HG02870 (cell line): ENCODE results near the gene SS18L1.

Source experiments
- ATAC-seq: cut with Tn5 transposase; IDR thresholded peaks from one replicate; pipeline ENCODE4 v1.9.1; 2021; ENCODE audit warnings: mild to moderate bottlenecking, moderate library complexity; ENCODE audit not compliant: unreplicated experiment

The SS18L1 gene

DNA sequence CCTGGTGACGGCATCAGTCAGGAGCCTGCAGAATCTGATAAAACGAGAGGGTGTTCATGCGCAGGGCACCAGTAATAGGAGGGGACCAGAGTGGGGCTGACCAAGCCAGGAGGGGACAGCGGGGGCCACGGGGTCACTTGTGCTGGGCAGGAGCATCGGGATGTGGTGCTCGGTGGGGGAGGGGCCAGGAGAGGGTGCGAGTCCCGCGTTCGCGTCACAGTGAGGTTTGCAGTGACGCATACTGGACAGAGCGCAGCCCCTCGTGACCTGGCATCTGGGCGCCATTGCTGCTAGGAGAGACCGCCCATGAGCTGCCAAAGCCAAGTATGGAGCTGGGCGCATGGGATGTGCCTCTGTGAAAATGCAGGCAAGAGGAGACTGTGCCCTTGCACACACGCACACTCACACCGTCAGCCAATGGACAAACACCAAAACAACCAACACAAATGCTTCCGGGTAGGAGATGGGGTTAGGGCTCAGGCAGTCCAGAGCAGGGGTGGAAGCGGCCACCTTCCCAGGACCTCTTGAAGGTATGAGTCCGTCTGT is 25.4 kb downstream of the SS18L1 start:
- ATAC-seq = no peak

DNA sequence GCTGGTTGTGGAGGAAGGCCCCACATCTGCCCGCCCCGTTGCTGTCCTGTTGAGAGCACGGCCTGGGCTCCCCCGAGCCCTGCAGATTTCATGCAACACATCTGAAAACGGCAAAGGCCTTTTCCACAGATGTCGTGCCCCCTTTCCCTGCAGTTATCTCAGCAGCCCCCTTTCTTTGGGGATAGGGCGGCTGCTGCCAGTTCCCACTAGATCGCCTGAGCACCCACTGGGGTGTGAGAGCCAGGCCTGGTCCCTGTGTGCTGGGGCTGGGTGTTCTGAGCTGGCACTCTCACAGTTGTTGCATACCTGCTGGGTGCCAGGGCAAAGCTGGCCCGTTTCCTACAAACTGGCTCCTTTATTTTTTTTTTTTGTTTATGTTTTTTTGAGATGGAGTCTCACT is 27.0 kb downstream of the SS18L1 start:
- no peak for ATAC-seq

DNA sequence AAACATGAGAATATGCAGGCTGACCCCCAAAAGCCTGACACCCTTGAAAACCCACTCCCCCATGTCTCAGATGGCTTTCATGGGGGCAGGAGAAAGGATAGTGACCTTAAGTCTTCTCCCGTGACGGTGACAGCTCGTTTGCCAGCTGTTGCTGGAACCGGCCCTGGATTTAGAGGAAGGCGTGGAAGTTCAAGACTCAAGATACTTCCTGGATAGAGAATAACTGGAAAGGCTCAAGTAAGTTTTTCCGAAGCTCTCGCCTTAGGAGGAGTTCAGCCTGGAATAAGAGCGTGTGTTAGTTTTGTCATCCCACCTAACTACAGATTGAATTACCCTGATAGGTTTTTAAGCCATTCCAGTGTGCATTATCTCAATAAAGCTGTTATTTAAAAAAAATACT is 27.7 kb downstream of the SS18L1 start:
- no peak for ATAC-seq

DNA sequence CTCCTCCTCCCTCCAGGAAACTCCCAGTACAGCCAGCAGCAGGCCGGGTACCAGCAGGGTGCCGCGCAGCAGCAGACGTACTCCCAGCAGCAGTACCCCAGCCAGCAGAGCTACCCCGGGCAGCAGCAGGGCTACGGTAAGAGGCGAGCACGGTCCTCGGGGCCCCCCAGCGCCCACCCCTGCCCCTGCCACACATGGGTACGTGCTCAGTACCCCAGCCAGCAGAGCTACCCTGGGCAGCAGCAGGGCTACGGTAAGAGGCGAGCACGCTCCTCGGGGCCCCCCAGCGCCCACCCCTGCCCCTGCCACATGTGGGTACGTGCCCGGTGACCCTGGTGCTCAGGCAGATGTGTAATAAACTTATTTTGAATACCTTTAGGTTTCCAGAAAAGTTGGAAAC is 29.1 kb downstream of the SS18L1 start:
- ATAC-seq = no peak

DNA sequence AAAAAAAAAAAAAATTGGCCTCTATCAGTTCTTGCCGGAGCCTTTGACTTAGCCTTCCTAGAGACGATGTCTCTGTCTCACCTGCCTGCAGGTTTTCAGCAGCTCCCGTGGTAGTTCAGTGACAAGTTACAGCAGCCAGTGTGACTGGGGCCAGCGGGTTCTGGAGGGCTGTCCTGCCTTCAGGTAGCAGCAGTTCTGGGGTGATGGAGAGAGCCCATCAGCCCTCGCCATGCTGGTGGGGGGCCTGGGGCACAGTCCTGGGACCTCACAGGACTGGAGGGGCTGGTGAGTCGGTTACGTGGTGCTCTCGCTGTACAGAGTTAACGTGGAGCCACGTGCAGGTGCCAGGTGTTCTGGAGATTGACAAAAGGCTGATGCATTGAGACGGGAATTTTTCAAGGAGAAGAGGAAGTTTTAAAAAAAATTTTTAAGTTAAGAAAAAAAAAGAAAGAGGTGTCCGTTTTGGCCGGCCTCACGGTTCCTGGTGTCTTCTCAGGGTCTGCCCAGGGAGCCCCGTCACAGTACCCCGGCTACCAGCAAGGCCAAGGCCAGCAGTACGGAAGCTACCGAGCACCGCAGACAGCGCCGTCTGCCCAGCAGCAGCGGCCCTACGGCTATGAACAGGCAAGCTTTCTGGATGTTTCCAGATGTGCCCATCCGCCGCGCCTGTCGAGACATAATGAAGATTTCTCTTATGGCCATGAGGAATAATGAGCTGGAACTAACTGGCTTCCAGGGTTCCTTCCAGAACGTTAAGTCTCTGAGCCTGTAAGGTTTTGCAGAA is 30.6 kb downstream of the SS18L1 start:
- no peak for ATAC-seq

DNA sequence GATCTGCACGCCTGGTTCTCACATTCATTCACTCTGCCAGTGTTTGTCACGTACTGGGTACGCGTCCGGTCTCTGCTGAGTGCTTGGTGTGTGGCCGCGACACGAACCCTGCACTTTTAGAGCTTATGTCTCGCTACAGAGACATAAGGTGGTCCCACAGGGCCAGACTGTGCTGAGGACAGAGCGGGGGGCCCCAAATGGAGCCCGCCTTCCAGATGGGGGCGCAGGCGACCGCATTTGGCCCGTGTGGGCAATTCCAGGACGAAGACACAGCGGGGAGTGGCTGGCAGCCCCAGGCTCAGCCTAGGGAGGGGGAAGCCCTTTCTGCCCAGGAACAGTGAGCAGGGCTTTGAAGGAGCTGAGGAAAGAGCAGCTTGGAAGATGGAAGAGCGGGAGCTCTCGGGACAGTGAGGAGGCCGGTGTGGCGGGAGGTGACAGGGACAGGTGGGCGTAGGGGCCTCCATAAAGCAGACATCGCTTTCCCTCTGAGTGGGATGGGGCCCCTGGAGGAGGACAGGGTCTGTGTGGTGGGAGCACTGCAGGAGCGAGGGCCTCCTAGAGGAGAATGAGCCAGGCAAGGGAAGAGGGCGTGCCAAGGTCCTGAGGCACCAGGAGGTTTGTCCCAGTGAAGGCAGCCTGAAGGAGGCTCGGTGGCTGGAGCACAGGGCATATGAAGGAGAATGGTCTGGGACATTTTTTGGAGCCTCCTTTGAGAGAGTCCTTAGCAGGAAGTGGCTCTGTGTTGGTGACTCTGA is 31.5 kb downstream of the SS18L1 start:
- no peak for ATAC-seq

DNA sequence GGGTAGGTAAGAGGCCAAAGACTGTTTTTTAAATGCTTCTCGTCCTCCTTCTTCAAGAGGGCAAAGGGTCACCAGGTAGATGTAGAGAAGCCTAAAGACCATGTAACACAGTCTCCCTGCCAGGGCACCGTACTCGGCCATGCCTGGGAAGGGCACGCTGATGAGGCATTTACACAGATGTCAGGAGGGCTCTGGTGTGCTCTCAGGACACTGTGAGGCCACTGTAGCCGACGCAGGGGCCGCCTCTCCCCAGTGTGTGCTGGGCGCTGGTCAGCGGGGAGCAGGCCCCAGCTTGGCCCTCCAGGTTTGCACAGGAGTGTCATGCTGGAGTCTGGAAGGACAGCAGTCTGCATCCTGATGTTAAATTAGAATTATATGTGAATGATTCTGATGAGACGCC is 32.1 kb downstream of the SS18L1 start:
- no peak for ATAC-seq

DNA sequence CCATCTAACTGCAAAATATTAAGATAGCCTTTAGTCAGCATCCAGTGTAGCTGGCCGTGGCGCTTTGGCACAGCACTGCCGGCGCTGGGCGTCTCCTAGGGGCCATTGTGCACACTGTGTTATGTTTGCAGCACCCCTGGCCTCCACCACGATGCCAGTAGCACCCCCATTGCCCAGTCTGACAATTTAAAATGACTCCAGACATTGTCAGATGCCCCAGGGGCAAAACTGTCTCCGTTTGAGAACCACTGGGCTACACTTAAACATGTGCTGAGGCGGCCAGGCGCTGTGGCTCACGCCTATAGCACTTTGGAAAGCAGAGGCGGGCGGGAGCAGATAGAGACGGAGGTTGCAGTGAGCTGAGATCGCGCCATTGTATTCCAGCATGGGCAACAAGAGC is 33.3 kb downstream of the SS18L1 start:
- ATAC-seq = no peak

DNA sequence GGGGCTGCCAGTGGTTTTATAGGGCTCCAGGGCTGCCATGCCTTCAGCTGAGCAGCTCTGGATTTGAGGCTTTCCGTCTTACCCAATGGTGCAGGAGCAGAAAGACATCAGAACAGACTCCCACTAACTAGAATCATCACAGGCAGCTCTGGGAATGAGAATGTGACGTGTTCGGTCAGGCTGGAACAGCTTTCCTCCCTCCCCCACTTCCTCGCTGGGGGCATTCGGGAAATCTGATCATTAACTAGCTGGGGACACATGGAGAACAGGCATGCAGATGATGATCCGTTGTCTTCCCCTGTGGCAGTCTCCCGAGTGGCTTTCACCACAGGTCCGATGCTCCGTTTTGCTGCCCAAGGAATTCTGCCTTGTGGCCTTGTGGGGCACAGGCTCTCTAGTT is 33.7 kb downstream of the SS18L1 start:
- no peak for ATAC-seq

DNA sequence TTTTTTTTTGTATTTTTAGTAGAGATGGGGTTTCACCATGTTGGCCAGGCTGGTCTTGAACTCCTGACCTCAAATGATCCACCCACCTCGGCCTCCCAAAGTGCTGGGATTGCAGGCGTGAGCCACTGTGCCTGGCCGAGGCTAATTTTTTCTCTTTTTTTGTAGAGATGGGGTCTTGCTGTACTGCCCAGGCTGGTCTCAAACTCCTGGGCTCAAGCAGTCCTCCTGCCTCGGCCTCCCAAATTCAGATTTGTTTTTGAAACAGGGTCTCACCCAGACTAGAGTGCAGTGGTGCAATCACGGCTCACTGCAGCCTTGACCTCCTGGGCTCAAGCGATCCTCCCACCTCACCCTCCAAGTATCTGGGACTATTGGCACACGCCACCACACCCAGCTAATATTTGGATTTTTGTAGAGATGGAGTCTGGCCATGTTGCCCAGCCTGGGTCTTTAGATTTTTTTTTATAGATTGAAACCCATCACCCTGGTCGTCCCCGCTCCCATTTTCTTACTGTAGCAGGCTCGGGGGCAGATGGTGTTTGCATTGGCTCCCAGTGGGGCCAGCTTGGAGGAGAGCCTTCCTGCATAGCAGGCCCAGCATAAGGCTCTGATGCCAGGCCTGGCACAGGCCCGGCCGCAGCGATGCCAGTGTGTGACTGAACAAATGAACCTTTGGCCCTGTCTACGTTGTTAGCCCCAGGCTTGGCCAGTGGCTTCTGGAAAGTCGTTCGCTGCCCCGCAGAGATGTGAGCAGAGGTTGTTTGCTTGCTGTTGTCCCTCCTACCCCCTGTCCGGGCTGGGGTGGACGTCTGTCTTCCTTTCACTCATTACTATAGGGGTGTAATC is 35.0 kb downstream of the SS18L1 start:
- no peak for ATAC-seq

DNA sequence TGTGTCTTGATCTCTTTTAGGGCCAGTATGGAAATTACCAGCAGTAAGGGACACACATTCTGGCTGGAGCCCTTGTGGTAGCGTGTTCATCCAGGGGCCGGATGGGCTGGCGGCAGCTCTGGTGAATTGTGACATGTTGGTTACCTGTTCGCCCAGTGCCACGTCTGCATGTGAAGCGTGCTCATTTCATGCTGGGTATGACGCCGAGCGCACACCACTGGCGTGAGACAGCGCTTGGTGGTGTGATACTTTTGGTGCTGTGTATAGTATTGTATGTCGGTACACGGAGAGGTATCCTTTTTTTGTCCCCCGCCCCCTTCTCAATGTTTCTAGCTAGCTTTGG is 35.6 kb downstream of the SS18L1 start:
- no peak for ATAC-seq

DNA sequence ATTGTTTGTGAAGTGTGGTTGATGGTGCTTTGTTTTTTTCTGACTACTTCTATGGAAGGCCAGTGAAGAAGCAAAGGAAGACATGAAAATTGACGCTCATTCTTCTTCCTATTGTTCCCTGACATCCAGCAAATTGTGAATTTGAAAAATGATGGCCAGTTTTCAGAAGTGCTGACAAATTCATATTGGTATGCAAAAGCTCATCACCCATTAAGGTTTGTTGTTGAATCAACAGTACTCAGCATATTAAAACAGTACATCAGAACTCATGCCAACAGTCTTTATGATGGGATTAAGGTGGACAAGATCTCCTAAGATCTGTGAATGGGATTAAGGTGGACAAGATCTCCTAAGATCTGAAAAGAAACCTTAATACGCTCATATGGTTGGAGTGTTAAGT is 38.2 kb downstream of the SS18L1 start:
- ATAC-seq = no peak

DNA sequence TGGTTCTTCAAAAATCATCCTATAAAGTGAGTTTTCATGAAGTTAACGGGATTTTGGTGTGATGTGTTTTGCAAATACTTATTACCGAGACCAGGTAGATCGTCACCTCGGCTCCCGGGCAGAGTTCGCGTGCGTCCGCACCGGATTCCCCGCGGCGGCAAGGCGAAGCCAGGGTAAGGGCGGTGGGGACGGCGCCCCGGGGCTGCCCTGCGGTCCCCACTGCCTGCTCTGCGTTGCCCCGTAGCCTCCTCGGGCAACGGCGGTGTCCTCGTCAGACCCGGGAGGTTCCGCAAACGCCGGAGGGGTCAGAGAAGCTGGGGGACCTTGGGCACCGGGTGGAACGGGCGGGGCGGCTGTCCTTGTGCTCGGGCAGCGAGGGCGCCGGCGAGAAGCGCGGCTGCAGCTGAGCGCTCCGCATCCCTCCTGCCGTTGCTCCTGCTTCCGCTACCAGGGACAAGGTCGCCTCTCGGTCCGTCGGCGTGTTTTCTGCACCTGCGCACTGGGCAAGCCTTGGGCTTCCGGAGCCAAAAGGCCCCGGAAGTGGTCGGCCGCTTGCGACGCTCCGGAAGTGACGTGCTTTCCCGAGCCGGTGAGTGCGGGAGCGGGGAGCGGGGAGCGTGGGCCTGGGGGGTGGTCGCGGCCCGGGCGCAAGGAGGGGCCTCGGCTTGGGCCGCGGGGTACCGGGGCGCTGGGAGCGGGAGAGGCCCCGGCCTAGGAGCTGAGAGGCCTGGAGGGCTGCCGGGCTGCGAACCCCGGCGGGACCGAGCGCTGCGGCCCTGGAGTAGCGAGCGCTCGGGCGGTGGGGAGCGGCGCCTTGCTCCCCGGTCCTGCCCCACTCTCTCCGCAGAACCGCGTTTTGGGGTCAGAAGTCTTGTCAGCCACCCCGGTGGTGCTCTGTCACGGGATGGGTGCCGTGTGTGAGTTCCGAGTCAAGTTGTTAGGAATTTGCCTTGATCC is 39.2 kb downstream of the SS18L1 start, which contains the start of gene MTG2:
Gene MTG2 (plus strand): TSS at position 560 of the 957 bp plus-strand sequence. CDS start 10,393 bp downstream, outside the sequence.
- ATAC-seq = peak; percentile 96

DNA sequence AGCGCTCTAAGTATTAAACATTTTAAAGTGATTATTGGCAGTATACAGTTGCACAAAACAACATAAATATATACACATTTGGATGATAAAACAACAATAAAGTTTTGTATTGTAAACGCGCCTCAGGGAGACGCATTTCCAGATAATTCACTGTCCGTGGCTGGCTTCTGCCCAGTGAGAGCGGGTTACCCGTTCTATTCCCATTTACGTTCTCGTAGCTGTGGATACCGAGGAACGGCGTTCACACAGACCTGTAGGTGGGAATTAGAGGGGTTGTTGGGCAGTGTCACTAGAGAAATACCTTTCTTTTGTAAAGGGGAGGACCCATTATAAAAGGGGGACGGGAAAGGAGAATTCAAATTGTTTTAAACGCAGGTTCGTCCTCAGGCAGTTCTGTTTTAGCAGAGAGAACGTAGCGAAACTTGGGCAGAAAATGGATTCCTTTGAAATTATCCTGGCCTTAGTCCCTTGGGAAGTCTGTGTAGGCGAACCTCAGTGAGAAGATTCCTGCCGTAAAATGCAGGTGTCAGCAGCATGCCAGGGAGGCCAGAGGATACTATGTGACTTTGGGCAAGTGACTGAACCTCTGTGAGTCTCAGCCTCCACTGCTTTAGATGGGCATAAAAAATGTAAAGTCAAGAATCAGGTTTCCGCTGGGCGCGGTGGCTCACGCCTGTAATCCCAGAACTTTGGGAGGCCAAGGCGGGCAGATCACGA is 40.0 kb downstream of the SS18L1 start:
- ATAC-seq = no peak

DNA sequence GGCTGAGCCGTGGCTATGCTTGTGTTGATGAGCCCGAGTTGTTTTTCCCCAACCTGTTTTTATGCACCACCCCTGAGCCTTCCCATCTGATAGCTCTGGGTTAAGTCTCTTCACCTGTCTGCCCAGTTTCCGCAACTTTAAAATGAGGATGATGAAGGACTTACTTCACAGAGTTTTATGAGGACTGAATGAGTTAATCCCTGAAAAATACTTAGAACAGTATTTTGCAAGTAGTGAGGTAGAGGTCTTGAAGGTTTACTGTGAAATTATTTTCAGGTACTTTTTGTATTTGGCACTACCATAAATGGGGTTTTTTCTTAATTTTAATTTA is 42.5 kb downstream of the SS18L1 start:
- no peak for ATAC-seq

DNA sequence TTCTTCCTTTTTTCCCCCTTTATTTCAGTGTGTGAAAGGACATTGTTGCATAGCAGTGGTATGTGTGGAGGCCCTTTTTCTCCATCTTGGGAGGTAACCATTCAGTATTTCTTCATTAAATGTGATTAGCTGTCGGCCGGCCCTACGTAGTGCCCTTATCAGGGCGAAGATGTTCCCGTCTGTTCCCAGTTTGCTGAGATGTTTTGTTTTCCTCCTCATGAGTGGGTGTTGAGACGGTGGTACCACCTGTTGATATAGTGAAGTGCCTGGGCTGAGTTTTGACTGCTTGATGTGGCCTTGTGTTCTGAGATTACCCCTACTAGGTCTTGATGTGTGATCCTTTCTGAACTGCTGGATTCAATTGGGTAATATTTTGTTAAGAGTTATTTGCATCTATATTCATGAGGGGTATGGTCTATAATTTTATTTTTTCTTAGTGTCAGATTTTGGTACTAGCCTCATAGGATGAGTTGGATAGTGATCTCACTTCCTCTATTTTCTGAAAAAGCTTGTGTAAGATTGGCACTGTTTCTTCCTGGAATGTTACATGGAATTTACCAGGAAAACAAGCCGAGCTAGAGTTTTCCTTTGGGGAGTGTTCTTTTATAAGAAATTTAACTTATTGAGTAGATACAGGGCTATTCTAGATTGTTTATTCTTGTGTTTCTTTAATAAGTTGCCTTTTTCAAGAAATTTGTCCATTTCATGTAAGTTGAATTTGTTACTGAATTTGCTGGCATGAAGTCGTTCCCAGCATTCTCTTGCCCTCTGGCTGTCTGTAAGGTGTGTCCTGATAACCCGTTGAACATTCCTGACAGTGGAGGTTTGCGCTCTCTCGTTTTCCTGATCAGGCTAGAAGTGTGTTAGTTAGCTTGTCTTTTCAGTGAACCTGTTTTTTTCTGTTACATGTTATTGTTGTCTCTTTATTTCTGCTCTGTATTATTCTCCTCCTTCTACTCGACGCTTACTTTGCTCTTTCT is 43.6 kb downstream of the SS18L1 start:
- ATAC-seq = no peak

DNA sequence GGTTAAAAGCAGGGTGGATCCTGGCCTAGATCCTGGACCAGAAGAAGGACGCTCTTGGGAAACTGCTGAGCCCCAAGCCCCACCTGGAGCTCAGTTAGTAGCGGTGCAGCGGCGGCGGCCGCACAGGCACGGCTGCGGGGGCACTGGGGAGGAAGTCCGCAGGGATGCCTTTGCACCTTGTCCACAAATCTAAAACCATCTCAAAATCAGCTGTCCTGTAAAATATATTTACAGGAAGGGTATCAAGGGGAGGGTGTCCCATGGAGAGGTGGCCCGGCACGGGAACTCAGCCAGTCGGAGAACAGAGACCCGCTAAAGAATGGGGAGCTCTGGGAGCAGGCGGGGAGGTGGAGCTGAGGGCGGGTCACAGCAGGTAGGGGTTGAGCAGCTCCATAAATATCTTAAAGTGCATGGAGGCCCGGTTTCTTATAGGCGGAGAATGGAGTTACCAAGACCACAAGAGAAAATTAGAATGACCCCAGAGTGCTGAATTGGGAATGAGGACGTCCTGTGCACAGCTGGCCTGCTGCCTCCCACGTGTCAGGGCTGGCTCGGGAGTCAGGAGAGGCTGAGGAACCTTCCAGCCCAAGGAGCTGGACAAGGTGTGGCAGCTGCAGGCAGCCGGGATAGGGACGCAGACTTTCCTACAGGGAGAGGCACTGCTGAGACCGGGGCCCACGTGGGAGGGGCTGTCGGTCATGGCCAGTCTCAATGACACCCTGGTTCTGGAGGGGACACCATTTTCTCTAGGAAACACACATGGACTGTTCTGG is 47.3 kb downstream of the SS18L1 start:
- no peak for ATAC-seq
